Right kidney (tissue), 1 donor: ENCODE measurements around the gene NADSYN1.

ENCODE experiments used
- DNase-seq: peaks from one replicate; pipeline ENCODE4 v3.0.0-alpha.2; 2016

The NADSYN1 gene

GRCh38 chr11:71472941-71473792, 20.2 kb downstream of the NADSYN1 start:
- DNase-seq: no peak

GRCh38 chr11:71473793-71474080, 20.7 kb downstream of the NADSYN1 start:
- no peak for DNase-seq

GRCh38 chr11:71474141-71474770, 21.3 kb downstream of the NADSYN1 start:
- DNase-seq: no peak

- DNase-seq: no peak
These were observed 21.9 kb downstream of the NADSYN1 start for GRCh38 chr11:71474771-71475483.

GRCh38 chr11:71476031-71476430, 23.0 kb downstream of the NADSYN1 start:
- DNase-seq: no peak

GRCh38 chr11:71476926-71477640, 24.1 kb downstream of the NADSYN1 start:
- DNase-seq: no peak

GRCh38 chr11:71477641-71478527, 24.9 kb downstream of the NADSYN1 start:
- no peak for DNase-seq

GRCh38 chr11:71478528-71478840, 25.5 kb downstream of the NADSYN1 start:
- DNase-seq: no peak

- DNase-seq: no peak
These were observed 28.3 kb downstream of the NADSYN1 start for GRCh38 chr11:71481101-71481960.

GRCh38 chr11:71482216-71482615, 29.2 kb downstream of the NADSYN1 start:
- DNase-seq: no peak

GRCh38 chr11:71482746-71483364, 29.9 kb downstream of the NADSYN1 start:
- DNase-seq: no peak

- no peak for DNase-seq
These were observed 30.7 kb downstream of the NADSYN1 start for GRCh38 chr11:71483692-71484091.

- DNase-seq: no peak
These were observed 31.5 kb downstream of the NADSYN1 start for GRCh38 chr11:71484248-71485062.

GRCh38 chr11:71485063-71485399, 32.0 kb downstream of the NADSYN1 start:
- DNase-seq: no peak

GRCh38 chr11:71485466-71485865, 32.5 kb downstream of the NADSYN1 start:
- DNase-seq: no peak

- DNase-seq: no peak
These were observed 33.3 kb downstream of the NADSYN1 start for GRCh38 chr11:71486320-71486719.

- DNase-seq: peak; percentile 39
These were observed 35.8 kb downstream of the NADSYN1 start for GRCh38 chr11:71488681-71489270.

GRCh38 chr11:71489311-71490043, 36.5 kb downstream of the NADSYN1 start:
- no peak for DNase-seq
